ENCODE results near the gene SIGLEC10. TPM values are rescaled to one million over a fixed set of nuclear protein-coding genes. Genes with fewer than 3 reads are reported as not detected.

The SIGLEC10 gene
- total and polyA plus RNA-seq, 2 experiments from 2014 or later: 0.55 TPM; not detected in 1

GRCh38 chr19:51375504-51376221, 41.8 kb downstream of the SIGLEC10 start:
- Histone ChIP-seq H3K4me1 (ENCODE audit: low read depth) (no peaks in the 10 kb centered on the region), H3K27me3 (no peaks in the 10 kb centered on the region), H3K27ac (no peak overlapping the region), H3K4me3 (no peak overlapping the region), H3K36me3 (no peaks in the 10 kb centered on the region), H3K9me3 (ENCODE audit: low read depth) (no peaks in the 10 kb centered on the region)
- DNase-seq (ENCODE audit: low read depth in 1 of 2, low spot score in 1 of 2): no peak
- no peak for TF ChIP-seq CTCF (IDR thresholded peaks at IDR 0.05; ENCODE audit: low read depth, low read length)

GRCh38 chr19:51372649-51373504, 44.6 kb downstream of the SIGLEC10 start, which contains the start of gene NKG7:
Gene NKG7, minus strand, starts transcription at chr19:51372654. Its CDS starts 119 bp downstream, at chr19:51372535.
- Histone ChIP-seq H3K27ac (no peak within 1 kb of the TSS), H3K27me3 (no peaks in the 10 kb centered on the region), H3K4me3 (no peak within 1 kb of the TSS), H3K4me1 (ENCODE audit: low read depth) (peaks cover 4% of the 10 kb centered on the region), H3K36me3 (no peaks in the 10 kb centered on the region), H3K9me3 (ENCODE audit: low read depth) (no peaks in the 10 kb centered on the region)
- TF ChIP-seq CTCF (IDR thresholded peaks at IDR 0.05; ENCODE audit: low read depth, low read length): no peak
- DNase-seq (ENCODE audit: low read depth in 1 of 2, low spot score in 1 of 2): no peak

- H3K27me3 ChIP-seq: no peaks in the 10 kb centered on the region
These were observed 45.3 kb downstream of the SIGLEC10 start for GRCh38 chr19:51372021-51372648.

GRCh38 chr19:51371186-51371690, 46.2 kb downstream of the SIGLEC10 start:
- TF ChIP-seq CTCF (IDR thresholded peaks at IDR 0.05; ENCODE audit: low read depth, low read length): no peak
- H3K36me3 ChIP-seq: no peaks in the 10 kb centered on the region
- no peak overlapping the region for H3K27ac ChIP-seq
- H3K9me3 ChIP-seq (ENCODE audit: low read depth): no peaks in the 10 kb centered on the region
- no peak for DNase-seq (ENCODE audit: low read depth in 1 of 2, low spot score in 1 of 2)
- no peak overlapping the region for H3K4me3 ChIP-seq
- H3K4me1 ChIP-seq (ENCODE audit: low read depth): peaks cover 4% of the 10 kb centered on the region
- H3K27me3 ChIP-seq: no peaks in the 10 kb centered on the region

More at GRCh38 chr19:51372021-51372648, 45.3 kb downstream of the SIGLEC10 start:
- Histone ChIP-seq H3K36me3 (no peaks in the 10 kb centered on the region), H3K4me3 (no peak overlapping the region), H3K9me3 (ENCODE audit: low read depth) (no peaks in the 10 kb centered on the region), H3K4me1 (ENCODE audit: low read depth) (peaks cover 4% of the 10 kb centered on the region), H3K27ac (no peak overlapping the region)
- DNase-seq (ENCODE audit: low read depth in 1 of 2, low spot score in 1 of 2): no peak
- TF ChIP-seq CTCF (IDR thresholded peaks at IDR 0.05; ENCODE audit: low read depth, low read length): no peak

GRCh38 chr19:51370230-51370629, 47.2 kb downstream of the SIGLEC10 start:
- TF ChIP-seq CTCF (IDR thresholded peaks at IDR 0.05; ENCODE audit: low read depth, low read length): no peak
- no peak for DNase-seq (ENCODE audit: low read depth in 1 of 2, low spot score in 1 of 2)
- no peaks in the 10 kb centered on the region for H3K27me3 ChIP-seq

More at GRCh38 chr19:51370230-51370629, 47.2 kb downstream of the SIGLEC10 start:
- Histone ChIP-seq H3K9me3 (ENCODE audit: low read depth) (no peaks in the 10 kb centered on the region), H3K36me3 (no peaks in the 10 kb centered on the region), H3K27ac (no peak overlapping the region), H3K4me3 (no peak overlapping the region), H3K4me1 (ENCODE audit: low read depth) (peaks cover 5% of the 10 kb centered on the region)
